Cardiac muscle cell (in vitro differentiated cells and primary cell): ENCODE data around the gene FAM53B. TPM values are rescaled to one million over a fixed set of nuclear protein-coding genes. Genes with fewer than 3 reads are reported as not detected.

Source experiments
- DNase-seq, 2 donors: peaks; one replicate each; pipeline versions ENCODE4 v3.0.0 to v3.0.0-alpha.2; 2010 to 2017; ENCODE audit warnings: low read depth in 1 of 2, low spot score in 1 of 2
- H3K27ac ChIP-seq: fragments of 200-600 bp; sonication (generic); 2 replicates; pipeline ENCODE4 v1.5.1; 2016
- H3K27me3 ChIP-seq: fragments of 200-600 bp; sonication (generic); 2 replicates; pipeline ENCODE4 v1.6.0; 2016; ENCODE audit warnings: control low read depth
- H3K36me3 ChIP-seq: fragments of 200-600 bp; sonication (generic); 2 replicates; pipeline ENCODE4 v1.5.1; 2016; ENCODE audit warnings: control low read depth
- H3K4me1 ChIP-seq: fragments of 200-600 bp; sonication (generic); 2 replicates; pipeline ENCODE4 v1.8.1; 2017; ENCODE audit warnings: low read depth, mild to moderate bottlenecking, mixed run types
- H3K4me3 ChIP-seq: fragments of 200-600 bp; sonication (generic); 2 replicates; pipeline ENCODE4 v1.5.1; 2016; ENCODE audit warnings: mild to moderate bottlenecking
- H3K9me3 ChIP-seq: fragments of 200-600 bp; sonication (generic); 2 replicates; pipeline ENCODE4 v1.5.1; 2017; ENCODE audit warnings: low read depth, mild to moderate bottlenecking, control low read depth
- CTCF ChIP-seq: IDR thresholded peaks from 2 replicates; pipeline ENCODE4 v1.5.1; 2012; ENCODE audit warnings: low read depth, mild to moderate bottlenecking, low read length
- polyA plus RNA-seq: library from polyadenylated mRNA; unstranded; fragments of >200 nt; fragmentation: Nextera tagmentation; extraction: Ambion mirVana; gene quantifications from 2 replicates; pipeline ENCODE4 v1.2.1, GENCODE V29; 2016
- total RNA-seq: library from RNA; depleted of rRNA; stranded (reverse); fragments of >200 nt; gene quantifications from 2 replicates; pipeline ENCODE4 v1.2.3, GENCODE V29; 2016

The FAM53B gene
- total and polyA plus RNA-seq, 2 experiments from 2014 or later = 10.2 to 34.8 TPM

DNA sequence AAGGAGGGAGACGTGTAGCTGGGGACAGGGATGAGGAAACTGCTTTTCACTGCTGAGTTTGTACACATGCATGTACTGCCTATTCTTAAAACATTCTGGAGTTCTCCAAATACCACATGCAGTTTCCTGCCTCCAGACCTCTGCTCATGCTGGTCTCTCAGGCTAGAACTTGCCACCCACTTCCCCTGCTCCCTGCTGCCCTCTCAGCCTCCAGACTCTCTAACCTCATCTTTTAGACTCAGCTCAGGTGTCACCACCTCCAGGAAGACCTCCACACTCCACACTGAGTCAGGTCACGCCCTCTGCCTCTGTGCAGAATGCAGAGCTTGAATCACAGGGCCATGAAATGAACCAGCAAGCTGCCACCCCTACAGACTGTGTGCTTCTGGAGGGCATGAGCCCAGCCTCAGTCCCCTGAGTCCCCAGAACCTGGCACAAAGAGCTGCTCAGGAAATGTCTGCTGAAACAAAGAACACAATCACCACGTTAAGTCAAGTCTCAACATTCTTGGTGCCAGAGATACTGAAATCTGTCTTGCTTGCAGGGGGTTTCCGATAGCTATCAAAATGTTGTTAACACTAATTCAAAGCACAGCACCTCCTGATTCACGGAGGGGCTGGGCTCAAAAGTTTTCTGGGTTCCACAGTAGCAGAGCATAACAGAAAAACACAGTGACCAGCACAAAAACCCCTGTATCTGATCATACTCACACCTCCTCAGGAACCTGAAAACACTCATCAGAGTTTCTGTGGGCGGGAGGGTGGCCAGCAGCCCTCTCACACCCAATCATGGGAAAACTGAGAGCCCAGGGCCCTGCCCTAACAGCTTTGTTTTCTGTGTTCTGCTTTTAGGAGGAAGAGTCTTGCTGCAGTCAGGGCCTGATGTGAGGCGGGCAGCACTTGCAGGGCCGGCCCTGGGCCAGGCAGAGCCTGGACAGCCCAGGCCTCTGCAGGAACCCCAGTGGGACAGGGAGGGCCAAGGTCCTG, 21.1 kb downstream of the FAM53B start:
- Histone ChIP-seq H3K9me3 (no peaks in the 10 kb centered on the region), H3K27ac (peak overlapping the region; percentile 55), H3K36me3 (no peaks in the 10 kb centered on the region), H3K4me1 (peaks cover 24% of the 10 kb centered on the region), H3K27me3 (no peaks in the 10 kb centered on the region), H3K4me3 (no peak overlapping the region)
- no peak for DNase-seq
- no peak for TF ChIP-seq CTCF

DNA sequence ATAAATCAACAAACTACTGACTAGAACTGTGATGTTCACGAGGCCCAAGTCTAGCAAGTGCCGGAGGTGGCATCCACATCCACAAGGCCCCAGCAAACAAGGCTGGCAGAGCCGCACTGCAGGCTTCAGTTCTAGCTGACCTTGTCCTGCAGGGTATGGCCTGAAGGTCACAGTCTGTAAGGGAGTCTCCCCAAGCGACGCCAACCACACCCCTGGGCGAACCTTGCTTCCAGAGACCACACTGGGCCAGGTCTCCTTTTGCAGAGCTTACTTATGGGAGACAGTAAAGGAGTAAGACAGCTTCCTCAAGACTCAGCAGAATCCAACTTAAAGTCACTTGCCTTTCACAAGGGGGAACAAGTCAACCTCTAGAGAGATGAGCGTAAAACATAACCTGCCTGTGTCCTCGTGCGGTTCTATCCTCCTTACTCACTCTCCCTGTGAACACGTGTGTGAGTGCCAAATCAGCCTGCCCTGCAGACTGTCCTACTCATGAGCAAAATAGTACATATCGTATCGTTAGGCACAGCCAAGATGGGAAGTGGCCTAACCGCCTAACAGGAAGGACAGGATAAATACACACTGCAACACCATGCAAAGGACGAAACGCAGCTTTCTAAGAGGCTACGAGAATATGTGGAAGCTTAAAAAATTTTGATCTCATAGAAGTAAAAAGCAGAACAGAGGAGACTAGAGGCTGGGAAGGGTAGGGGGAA, 22.7 kb downstream of the FAM53B start:
- DNase-seq = peak in 1 of 2 donors; percentile 47
- H3K9me3 ChIP-seq = no peaks in the 10 kb centered on the region
- peaks cover 35% of the 10 kb centered on the region for H3K4me1 ChIP-seq
- peak overlapping the region; percentile 11 for H3K27ac ChIP-seq
- no peak for TF ChIP-seq CTCF
- H3K27me3 ChIP-seq = no peaks in the 10 kb centered on the region
- no peaks in the 10 kb centered on the region for H3K36me3 ChIP-seq
- no peak overlapping the region for H3K4me3 ChIP-seq

- H3K36me3 ChIP-seq = no peaks in the 10 kb centered on the region
- no peaks in the 10 kb centered on the region for H3K27me3 ChIP-seq
- peaks cover 44% of the 10 kb centered on the region for H3K4me1 ChIP-seq
- no peaks in the 10 kb centered on the region for H3K9me3 ChIP-seq
- H3K4me3 ChIP-seq = no peak overlapping the region
- no peak overlapping the region for H3K27ac ChIP-seq
- peak; percentile 55 for TF ChIP-seq CTCF
- DNase-seq = peak in 1 of 2 donors; percentile 84
Observed at GRCh38 chr10:124719213-124719851, 24.8 kb downstream of the FAM53B start.

- no peaks in the 10 kb centered on the region for H3K36me3 ChIP-seq
- H3K27ac ChIP-seq = peak overlapping the region; percentile 81
- H3K4me3 ChIP-seq = no peak overlapping the region
- no peak for TF ChIP-seq CTCF
- H3K27me3 ChIP-seq = no peaks in the 10 kb centered on the region
- no peak for DNase-seq
- no peaks in the 10 kb centered on the region for H3K9me3 ChIP-seq
- H3K4me1 ChIP-seq = peaks cover 44% of the 10 kb centered on the region
Observed at GRCh38 chr10:124717911-124718741, 26.1 kb downstream of the FAM53B start.
